GM18520 (cell line): Measurements from ENCODE around the gene MYT1.

ENCODE experiments used
- ATAC-seq: cut with Tn5 transposase; IDR thresholded peaks from one replicate; pipeline ENCODE4 v1.9.1; 2021; ENCODE audit not compliant: unreplicated experiment

Gene MYT1

GRCh38 chr20:64242003-64242796, 77.9 kb downstream of the MYT1 start:
- no peak for ATAC-seq

DNA sequence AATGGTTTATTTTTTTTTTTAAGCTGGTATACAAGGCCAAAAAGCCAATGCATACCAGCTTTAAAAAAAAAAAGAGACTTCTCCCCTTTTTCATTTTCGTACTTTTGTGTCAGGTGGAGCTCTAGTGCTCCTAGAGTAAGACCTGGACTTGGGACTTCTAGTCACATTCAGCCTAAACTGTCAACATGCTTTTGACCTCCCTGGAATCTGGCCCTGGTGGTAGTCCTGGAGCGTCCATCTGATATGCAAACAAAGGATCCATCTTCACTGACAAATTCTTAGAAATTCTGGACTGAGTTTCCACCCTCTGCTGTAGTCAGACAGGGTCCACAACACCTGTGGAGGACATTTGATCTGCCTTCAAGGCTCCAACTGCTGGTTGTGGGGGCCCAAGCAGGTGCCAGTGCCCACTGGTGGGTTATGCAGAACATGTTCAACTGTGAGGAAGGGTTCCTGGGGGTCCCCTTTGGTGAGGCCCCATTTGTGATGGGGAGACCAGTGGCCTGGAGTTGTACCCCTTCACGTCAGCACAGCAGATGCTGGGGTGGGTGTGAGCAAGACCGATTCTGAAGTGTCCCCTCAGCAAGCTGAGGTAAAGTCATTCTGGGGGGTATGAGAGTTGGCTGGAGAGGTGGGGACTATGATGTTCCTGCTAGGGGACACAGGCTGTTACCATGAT, 78.7 kb downstream of the MYT1 start:
- no peak for ATAC-seq

DNA sequence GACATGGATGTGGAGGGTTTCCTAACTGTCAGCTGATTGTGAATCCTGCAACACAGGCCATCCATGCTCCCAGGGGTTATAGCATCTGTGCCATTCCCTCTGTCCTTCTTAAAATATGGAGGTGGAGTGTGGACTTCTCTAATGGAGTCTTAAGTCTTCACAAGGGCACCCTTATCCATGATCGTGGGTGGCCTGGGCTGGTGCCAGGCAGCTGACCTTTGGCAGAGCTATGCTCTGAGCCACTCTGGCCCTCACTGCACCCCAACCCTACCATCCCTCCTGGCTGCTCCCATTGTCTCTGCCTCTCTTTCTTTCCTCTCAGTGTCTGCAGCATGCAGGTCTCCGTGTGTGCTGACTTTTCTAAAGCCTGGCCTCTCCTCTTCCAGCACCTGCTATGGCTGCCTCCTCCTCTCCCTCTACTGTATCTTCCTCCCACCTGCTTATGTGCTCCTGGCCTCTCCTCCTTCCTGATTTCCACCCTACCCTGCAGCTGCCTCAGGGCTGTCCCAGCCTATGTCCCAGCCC, 80.1 kb downstream of the MYT1 start:
- no peak for ATAC-seq

DNA sequence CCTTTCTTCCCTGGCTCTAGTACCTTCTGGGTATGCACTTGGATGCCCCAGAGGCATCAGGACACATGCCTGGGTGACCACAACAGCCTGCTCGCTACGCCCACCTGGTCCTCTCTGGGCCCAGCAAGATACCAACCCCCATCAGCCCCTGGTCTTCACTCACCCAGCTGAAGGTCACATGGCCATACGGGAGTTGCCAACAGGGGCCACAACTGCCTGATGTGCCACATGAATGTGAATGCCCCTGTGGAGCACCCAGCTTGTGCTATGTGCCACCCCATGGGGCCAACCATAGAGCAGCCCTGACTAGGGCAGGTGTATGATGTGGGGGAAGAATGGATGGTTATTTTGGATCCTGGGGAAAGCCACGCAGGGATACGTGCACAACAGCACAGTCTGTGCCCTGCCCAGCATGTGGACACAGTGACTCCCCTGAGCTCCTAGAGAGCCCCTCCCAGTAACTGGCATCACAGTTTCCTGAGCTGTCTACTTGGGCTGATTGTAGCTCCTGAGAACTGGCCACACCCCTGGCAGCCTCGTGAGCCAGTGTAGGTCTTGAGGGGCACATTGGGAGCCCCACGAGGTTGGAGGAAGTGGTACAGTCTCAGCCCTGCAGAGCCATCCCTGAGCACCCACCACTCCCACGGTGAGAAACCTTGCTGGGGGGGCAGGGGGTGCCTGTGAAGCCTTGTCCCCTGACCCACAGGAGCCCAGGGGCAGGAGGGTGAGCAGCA, 80.8 kb downstream of the MYT1 start:
- ATAC-seq: no peak

GRCh38 chr20:64245746-64246595, 81.7 kb downstream of the MYT1 start:
- ATAC-seq: no peak

DNA sequence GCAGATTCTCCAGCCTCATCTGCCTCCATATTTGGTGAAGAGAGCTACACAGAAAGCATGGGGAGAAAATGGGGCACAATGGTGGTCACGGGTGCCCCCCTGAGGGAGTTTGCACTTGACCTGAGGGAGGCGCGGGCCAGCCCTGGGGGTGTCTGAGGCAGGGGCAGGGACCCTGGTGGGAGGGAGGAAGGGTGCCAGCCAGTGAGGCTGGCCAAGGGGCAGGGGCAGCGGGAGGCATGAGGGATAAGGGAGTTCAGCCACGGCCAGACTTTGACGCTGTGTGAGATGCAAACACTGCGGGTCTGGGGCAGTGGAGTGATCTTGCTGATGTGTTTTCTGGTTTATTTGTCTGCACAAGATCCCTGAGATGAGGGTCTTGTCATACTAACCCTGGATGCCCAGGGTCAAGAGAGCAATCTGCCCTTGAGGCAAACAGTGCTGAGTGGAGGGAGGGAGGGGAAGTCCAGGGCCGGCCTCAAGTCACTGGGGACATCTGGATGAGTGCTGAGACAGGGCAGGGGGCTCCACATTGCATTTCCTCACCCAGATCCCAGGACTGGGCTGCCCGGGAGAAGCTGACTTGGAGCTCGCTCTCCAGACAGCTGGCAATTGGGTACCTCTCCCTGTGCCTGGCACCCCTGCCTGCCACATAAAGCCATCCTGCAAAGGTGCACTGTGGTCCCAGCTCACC, 82.5 kb downstream of the MYT1 start:
- ATAC-seq: no peak

DNA sequence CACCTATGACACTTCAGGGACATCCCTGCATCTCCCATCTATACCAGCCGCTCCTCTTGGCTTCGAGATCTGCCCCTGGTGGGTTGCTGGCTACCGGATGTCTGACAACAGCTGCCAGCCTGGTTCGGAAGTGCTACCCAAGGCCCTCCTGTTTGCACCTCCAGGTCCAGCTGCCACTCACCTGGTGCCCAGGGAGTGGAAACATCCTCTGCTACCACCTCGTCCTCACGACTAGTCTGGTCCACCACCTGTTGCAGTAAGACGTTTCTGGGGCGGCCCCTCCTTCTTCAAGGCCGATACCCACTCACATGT, 83.0 kb downstream of the MYT1 start:
- ATAC-seq: no peak

DNA sequence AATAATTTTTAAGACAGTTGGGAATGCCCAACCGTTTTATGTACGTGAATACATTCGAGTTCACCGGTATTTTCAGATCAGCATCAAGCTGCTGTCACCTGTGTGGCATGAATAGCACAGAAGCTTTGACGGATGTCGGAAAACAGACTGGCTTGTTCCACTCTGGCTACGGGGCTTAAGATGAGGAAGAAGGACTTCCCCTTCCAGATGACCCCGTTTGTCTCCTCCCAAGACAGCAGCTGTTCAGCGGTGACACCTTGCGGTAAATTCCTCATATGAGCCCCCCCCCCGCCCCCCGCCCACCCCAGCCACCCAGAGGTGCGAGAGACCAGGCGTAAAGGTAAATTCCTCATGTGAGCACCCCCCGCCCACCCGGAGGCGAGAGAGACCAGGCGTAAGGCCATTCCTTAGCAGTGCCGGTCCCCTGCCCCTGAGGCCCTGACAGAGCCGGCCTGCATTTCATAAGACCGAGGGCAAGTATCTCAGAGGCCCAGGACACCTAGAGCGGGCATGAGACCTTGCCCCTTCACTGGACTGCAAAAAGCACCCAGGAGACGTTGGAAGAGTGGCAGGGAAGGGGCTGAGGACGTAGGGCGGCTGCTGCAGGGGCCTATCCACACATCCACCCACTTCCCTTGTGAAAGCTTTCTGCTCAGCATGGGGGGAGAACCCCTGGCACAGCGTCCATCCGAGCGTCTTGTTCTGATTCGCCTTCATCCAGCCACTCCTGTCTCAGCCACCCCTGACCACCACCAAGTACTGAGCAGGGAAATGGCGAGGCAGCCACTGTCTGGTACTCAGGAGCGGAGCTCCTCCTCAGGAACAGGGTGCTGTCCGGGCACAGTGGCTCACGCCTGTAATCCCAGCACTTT, 84.0 kb downstream of the MYT1 start:
- ATAC-seq: no peak

GRCh38 chr20:64250027-64250426, 85.8 kb downstream of the MYT1 start:
- no peak for ATAC-seq

- no peak for ATAC-seq
Observed at GRCh38 chr20:64253000-64253383, 88.7 kb downstream of the MYT1 start.

DNA sequence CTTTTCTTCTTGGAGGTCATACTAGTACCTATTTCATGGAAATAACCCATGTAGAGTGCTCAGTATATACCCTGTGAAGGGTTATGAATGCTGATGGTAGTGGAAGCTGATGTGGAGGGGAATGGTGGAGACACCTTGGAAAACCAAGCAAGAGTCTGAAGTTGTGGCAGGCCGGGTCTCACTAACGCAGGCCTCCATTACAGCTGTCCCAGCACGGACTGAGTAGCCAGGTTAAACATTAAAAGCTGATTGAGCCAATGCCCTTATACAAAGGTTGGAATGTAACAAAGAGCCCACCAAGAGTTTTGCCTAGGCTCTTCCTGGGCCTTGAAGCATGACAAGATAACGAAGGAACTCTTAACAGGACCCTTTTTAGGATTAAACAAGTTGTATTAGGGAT, 89.2 kb downstream of the MYT1 start:
- ATAC-seq: no peak

- ATAC-seq: no peak
Observed at GRCh38 chr20:64254156-64254555, 89.9 kb downstream of the MYT1 start.

DNA sequence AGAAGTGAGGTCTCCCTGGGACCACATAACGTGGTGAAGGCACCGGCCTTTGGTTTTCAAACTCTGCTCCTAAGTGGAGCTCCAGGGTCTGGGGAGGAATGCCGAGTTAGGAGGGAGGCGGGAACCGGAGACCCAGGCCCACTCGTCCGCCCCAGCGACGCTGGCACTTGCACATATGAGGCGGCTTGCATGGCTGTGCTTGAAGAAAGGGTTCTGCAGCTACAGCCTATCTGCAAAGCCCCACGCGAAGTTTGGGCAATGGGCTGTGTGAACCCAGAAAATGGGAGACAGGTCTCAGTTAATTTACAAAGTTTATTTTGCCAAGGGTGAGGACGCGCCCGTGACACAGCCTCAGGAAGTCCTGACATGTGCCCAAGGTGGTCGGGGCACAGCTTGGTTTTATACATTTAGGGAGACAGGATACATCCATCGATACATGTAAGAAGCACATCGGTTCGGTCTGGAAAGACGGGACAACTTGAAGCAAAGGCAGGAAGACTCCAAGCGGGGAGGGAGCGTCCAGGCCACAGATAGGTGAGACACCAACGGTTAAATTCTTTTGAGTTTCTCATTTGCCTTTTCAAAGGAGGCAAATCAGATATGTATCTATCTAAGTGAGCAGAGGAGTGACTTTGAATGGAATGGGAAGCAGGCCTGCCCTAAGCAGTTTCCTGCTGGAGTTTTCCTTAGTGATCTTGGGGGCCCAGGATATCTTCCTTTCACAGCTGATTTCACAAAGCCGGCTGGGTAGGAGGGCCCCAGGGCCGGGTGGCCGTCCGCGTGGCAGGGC, 90.5 kb downstream of the MYT1 start:
- ATAC-seq: no peak

DNA sequence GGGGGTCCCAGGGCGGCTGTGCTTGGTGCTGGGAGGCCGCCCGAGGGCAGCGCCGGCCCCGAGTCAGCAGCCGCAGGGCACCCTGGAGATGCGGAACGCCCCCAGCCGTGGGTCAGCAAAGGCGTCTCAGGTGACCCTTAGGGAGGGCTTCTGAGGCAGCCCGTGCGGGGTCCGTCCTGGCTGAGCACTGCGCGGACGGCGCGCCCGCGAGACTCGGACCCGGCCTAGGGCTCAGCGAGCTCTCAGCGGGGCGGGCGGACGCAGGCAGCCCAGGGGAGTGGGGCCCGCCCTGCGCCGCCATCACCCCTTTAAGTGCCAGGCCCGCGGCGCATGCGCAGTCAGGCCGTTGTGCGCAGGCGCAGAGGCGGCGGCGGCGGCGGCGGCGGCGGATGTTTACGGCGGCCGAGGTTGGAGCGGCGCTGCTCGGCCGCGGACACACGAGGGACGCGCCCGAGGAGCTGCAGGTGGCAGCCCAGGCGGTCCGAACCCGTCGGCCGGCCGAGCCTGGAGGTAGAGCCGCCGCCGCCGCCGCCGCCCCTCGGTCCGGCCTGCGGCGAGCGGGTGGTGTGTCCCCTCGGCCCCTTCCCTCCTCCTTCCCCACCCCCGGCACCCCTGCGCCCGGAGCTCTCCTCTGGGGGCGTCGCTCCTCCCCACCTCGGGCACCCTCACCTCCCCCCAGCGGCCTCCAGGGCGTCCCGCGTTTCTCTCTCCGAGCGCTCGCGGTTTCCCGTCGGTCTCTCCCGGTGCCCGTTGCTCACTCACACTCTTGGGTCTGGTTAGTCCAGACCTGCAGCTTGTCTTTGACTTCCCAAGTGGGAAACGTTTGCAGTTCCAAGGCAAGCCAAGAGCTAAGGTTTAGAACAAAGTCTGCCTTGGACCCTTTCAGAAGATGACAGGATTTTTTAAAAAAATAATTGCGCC, 91.4 kb downstream of the MYT1 start, which contains the start of gene PCMTD2:
Gene PCMTD2, plus strand, starts transcription at position 388 of the 921 bp plus-strand sequence. CDS start 4,218 bp downstream, outside the sequence.
- ATAC-seq: peak; percentile 72

- ATAC-seq: no peak
Observed at GRCh38 chr20:64256282-64256935, 92.2 kb downstream of the MYT1 start.

- ATAC-seq: no peak
Observed at GRCh38 chr20:64257107-64257757, 93.0 kb downstream of the MYT1 start.
